ENCODE results near the gene PWP2.

Gene PWP2

DNA sequence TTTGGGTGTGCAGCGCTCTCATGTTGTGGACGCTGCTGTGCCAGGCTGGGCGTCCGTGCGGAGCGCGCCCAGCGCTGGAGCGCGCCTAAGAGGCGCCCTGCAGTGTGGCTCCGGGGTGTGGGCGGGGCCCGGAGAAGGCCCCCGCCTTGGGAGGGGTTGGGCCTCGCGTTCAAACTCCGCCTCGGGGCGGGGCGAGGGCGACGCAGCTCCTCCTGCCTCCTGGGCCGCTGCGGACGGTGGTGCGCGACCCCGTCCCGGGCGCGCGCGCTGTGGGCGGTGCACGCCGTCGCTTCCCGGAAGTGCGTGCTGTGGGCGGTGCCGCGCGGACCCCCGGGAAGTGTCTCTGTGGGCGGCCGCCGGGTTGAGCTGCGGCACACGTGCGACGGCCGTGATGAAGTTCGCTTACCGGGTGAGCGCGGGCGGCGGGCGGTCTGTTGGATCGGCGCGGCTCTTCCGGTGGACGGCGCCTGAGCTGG is at the start of gene PWP2:
PWP2 (plus strand) TSS at position 374 of the 476 bp plus-strand sequence; CDS start at position 392, 18 bp downstream.
- peak in 3 of 56 donors; percentile 50 to 65 (median 52) for DNase-seq

DNA sequence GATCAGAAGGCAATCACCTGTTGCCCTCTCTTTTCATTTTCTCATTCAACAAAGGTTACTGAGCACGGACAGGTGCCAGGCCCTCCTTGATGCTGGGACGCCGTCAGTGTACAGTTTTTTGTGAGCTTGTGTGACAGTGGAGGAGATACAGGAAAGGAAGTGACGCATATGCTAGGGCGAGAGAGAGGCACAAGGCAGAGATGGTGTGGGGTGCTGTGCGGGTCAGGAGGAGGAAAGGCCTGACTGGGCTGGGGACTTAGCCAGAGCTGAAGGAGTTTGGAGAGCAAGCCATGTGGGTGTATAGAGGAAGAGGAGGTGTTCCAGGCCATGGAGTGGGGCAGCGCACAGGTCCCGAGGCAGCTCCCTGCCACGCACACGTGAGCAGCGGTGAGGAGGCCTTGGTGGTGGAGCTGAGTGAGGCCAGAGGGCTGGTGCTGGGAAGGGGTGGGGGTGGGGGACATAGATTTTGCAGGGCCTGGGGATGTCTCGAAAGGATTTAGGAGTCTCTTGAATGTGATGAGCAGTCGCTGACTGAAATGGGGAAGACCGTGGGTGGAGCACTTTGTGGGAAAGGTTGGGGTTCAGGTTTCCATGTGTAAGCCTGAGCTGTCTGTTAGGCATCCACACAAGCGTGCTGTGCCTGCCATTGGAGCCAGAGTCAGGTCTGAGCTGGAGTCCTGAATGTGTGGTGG is 49.1 kb upstream of the PWP2 start:
- no peak for DNase-seq

DNA sequence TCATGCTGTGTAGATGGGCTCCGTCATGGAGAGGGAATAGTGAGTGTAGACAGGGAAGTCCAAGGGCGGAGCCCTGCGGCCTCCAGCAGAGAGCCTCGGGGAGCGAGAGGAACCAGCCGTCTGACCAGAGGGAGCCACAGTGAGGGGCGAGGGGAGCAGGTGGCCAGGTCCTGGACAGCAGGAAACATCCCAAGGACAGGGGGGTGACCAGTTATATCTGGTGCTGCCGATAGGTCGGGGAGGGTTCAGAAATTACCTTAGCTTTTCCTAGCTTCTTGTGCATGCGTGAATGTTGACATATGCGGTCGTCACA is 48.6 kb upstream of the PWP2 start:
- no peak for DNase-seq

DNA sequence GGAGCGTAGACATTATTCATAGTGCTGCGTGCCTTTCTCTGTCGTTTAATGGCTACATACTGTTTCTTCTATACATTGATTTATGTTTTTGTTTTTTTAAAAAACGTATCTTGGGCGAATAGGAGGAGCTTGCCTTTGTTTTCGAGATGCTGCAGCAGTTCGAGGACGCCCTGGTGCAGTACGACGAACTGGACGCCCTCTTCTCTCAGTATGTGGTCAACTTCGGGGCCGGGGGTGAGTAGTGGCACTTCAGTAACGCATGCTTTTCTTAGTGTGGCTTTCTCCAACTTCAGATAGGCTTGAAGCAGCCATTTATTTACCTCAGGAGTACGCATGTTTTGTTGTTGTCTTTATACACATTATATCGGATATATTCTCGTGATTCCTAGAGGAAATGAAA is 48.2 kb upstream of the PWP2 start:
- no peak for DNase-seq

DNA sequence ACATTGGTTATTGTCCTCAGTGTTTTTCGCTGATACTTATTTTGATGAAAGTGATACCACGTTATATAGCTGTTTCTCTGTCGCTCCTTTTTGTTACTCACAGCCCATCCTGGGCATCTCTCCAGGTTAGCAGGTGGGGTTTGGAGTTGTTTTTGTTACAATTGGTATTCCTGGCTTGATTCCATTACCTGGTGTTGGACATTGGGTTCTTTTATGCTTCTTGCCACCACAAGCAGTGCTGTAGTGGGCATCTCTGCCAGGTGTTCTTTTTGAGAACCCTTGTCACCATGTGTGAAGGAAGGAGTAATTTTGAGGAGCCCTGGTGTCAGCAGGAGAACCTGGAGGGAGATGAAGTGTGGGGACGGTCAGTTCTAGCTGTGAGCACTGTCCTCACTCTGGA is 47.5 kb upstream of the PWP2 start:
- DNase-seq, result no peak

DNA sequence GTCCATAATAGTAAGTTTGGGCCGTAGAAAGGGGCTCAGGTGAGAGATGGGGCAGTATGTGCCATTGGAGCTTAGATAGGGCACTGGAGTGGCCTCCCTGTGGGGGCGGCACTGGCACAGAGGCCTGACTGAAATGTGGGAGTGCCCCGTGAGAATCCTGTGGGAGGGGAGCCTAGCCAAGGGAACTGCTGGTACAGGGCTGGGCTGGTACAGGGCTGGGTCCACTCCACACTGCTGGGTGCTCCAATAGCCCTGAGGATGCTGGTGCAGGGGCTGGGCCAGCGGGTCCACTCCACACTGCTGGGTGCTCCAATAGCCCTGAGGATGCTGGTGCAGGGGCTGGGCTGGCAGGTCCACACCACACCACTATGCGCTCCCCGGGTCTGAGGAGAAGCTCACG is 44.8 kb upstream of the PWP2 start:
- DNase-seq, result no peak

DNA sequence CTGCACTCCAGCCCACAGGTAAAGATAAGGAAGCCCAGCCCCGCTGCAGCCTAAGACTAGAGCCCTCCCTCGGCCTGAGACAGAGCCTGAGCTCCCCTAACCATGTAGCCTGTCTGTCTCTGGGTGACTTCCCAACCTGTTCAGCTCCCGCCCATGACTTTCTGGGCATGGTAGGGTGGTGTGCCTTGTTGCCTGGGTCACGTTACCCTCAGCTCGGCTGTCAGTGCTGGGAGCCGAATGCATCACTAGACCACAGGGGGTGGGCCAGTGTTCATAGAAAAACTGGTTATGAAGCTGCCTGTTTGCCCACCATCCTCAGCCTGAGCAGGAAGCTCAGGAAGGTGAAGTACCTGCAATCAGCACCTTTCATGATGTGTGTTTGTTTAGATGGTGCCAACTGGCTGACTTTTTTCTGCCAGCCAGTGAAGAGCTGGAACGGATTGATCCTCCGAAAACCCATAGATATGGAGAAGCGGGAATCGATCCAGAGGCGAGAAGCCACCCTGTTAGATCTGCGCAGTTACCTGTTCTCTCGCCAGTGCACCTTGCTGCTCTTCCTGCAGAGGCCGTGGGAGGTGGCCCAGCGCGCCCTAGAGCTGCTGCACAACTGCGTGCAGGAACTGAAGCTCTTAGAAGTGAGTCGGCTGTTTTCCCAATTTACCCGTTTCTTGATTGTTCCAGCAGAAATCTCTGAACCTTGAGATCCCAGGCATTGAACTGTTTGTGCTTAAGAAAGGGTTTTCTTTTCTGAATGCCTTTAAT is 43.9 kb upstream of the PWP2 start:
- DNase-seq, result peak in 5 of 56 donors; percentile 28 to 51 (median 33)

DNA sequence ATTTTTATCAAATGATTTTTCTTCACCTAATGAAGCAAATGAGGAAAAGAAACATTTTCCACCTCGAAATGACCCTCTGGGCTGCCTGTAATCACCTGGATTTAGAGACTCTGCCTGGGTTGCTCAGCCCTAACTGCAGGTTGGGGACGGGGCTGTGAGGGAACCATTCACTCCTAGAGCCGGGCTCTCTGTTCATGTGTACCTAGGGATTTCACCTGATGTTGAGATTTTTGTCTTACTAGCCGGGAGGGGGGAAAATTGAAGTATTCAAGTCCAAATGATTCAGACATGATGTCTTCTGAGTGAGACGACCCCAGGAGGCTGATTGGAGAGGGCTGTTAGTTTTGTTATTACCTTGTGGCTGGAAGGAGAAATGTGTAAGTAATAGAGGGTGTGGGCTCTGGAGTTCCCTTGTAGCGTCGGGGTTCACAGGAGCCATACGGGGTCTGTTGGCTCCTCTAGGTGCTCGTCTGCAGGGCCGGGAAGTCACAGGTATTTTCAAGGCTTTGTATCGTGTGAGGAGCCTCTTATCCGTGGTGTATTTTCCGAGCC is 42.3 kb upstream of the PWP2 start:
- no peak for DNase-seq

DNA sequence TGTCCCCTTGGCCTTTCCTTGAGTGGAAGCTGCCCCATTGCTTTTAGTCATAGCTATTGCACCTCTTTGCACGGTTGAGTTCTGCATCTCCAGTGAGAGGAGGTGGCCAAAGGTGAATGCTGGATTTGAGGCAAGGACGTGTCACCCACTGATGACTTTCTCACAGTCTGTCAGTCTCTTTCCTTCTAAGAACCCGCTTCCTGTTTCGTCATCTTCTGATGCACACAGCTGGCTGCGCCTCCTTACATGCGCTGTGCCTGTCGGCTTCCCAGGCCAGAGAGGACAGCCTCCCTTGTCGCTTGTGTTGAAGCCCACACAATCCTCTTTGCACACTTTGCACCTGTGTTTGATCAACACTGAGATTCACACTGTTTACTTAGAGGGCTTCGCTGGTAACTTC is 41.8 kb upstream of the PWP2 start:
- DNase-seq, result no peak

DNA sequence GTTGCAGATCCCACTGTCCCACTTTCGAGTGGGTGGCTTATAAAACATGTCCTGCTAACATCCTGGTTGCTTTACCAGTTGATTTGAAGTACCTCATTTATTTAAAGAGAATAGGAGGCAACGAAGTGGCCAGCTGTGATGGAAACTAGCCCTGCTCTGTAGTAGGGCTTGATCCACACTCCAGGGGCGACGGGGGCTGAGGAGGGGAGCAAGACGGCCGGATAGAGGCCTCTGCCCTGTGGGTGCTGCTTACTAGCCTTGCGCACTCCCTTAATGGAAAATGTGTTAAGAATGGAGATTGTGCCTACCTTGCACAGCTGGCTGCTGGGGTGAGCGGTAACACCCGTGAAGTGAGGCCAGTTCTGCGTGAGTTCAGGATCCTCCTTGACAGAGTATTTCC is 41.1 kb upstream of the PWP2 start:
- no peak for DNase-seq

DNA sequence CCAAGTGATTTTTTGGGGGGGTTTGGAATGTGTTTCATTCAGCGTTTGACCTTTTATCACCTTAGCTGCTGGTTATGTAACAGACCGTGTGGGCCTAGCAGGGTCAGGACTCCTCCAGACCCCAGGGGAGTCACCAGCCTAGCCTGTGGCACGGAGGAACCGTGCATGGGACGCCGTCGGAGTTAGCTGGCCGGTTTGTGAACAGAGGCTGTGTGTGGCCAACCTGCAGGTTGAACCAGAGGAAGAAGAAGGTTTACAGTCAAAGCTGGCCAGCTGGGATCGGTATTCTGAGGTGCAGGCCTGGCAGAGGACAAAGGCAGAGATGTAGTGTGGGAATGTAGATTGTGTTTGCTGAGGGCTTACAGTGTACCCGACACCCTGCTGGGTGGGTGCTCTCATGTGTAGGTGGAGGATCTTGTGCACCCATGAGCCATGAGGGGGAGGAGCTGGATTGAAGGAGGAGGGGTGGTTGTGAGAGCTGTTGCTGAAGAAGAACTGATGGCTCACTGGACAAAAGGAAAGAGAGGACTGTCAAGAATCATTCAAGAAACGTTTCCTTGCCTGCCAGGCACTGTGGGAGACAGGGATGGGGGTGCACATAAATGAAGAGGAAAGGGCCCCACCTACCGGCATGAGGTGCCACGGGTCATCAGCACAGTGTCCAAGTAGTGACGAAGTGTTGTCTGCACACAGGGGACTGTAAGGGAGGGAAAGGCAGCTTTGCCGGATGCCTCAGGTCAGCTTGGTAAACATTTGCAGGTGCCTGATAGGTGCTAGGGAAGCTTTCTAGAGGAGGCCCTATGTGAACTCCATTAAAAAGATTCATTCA is 40.0 kb upstream of the PWP2 start:
- no peak for DNase-seq

DNA sequence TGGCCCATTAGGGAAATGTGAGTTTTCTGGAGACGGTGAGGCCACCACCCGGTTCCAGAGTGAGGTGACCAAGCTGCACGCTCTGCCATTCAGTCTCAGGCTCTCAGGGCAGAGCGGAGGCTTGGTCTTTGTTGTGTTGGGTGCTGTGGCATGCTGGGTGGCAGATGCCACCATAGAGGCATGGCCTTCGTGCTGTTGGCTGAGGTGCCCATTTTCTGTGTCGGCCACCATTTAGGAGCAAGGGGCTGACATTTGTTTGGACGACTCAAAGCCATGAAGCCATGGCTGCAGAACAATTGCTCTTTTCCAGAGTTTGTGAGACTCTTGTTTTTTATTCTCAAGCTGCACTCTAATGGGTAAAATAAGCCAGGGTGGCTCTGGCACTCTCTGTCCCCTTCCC is 36.8 kb upstream of the PWP2 start:
- no peak for DNase-seq

DNA sequence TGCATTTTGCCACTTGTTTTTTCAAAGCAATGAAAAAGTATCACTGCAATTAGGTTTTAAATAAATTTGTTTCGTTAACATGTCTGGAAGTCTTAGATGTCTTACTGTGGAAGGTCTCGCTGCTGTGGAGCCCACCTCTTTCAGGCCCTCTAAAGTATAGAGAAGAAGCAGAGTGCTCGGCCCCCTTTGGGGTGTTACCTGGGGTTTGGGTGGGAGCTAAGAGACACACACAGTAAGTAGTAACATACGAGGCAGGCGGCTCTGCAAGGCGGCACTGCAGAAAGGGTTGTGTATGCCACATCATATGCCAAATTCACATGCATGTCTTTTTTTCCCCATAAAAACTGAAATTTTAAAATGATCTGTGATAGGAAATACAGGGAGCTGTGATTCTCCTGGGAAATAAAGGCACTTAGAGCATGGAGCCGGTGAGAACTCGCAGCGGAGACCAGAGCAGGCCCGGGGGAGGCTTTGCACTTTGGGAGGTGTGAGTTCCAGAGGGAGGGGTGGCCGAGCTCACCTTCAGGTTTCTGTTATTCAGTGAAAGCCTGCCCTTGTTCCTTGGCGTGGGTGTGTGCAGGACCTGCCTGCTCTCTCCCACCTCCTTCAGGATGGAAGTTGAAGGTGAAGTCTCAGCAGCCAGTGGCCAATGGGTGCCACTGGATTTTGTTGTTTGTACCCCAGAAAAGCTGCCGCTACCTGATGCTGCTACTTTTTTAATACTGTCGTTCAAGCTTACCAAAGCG is 35.7 kb upstream of the PWP2 start:
- DNase-seq, result no peak

DNA sequence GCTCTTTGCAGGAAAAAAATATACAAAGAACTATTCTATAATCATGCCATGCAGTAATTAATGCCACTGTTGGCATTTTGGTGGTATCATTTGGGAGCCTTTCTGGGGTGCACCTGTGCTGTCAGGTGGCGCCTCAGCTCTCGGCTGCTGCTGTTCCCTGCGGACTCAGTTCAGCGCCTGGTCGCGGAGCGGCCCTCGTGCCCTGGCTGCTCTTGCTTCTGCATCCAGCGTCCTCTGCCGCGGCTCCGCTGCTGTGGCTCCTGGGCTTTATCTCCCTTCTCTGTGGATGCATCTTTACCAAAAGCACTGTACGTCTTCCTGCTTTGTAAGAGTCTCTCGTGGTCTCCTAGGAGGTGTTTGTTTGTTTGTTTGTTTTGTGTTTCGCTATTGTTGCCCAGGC is 35.1 kb upstream of the PWP2 start:
- DNase-seq, result no peak

DNA sequence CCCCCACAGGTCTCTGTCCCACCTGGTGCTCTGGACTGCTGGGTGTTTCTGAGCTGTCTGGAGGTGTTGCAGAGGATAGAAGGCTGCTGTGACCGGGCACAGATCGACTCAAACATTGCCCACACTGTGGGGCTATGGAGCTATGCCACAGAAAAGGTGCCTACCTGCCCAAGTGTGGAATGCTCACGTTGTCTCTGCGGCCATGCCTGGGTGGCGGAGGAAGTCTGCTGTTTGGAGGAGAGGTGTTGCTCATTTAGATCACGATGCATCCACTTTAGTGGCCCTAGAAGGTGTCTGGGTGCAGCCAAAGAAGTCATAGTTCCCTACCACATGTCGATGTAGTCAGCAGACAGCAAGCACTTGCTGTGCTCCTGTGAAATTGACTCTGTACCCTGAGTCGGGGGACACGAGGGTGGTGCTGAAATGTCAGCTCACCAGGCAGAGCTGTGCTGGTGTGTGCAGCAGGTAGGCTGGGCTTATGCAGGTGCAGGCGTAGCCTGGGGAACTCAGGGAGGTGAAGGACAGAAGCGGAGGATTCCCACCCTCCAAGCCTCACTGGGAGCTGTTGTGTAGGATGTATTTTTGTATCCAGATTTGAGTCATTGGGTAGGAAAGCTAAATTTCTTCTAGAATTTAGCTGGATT is 32.8 kb upstream of the PWP2 start:
- peak in 38 of 56 donors; percentile 30 to 90 (median 66) for DNase-seq

DNA sequence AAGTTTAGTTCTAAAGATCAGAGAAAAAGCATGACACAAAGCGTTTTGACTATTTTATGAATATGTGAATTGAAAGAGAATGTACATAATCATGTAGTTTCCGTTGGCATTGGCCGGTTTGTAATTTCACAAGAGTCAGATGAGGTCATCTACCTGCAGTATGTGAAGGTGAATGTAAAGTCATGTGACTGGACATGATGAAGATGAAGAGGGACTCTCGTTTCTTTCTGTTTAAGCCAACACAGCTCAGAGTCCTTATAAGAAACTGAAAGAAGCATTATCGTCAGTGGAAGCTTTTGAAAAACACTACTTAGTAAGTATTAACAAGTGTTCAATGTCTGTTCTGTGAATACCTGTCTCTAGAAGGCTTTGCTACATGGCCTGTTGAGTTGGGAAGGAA is 30.9 kb upstream of the PWP2 start:
- DNase-seq, result no peak

DNA sequence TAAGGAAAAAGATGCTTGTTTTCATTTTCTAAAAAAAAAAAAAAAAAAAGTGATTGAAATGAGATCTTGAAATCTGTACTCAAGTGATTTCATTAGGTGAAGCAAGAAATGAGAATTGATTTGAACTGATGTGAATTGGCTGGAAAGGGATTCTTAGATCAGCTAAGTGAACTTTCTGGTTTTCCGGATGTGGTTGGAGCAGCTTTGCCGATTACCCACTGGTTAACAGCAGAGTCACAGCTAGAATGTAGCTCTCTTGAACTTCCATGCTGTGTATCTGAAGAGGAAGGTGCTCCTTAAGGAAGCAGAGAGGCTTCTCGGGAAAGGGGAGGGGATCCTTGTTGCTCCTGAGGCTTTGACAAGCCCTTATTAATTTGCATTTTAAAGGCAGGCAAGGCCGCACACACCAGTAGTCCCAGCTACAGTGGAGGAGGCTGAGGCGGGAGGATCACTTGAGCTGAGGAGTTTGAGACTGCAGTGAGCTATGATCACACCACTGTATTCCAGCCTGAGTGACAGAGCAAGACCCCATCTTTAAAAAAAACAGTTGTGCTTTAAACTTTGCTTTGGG is 28.7 kb upstream of the PWP2 start:
- no peak for DNase-seq

DNA sequence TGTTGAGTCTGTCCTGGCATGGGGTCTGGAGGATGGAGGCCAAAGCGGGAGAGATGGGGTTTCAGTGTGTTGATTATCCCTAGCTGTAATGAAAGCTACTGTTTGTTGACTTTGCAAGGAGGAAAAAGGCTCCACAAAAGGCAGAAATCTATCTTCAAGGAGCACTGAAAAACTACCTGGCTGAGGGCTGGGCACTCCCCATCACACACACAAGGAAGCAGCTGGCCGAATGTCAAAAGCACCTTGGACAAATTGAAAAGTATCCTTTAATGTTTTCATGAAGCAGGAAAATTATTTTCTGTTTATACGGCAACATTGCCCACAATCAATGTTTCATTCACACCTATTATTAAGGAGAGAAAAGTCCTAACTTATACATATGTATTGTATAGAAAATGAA is 27.8 kb upstream of the PWP2 start:
- no peak for DNase-seq

DNA sequence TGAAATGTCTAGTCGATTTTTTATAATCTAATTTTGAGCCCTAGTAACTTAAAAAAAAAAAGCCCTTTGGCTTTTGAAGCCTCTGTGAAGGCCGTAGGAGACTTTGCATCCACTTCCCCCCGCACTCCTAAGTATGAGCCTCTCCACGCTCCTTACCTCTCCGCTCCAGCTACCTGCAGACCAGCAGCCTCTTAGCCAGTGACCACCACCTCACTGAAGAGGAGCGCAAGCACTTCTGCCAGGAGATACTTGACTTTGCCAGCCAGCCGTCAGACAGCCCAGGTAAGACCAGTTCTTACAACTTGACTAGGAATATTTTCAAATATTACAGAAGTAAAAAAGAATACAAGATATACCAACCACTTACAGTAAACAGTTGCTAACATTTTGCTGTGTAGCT is 27.4 kb upstream of the PWP2 start:
- DNase-seq, result no peak
